Measurements from ENCODE around the gene SHCBP1.
"Not testable (repeated sequence)": the region's sequence is repeated elsewhere in the genome, so short reads cannot be mapped to it uniquely, and the experiment has no call there.

SHCBP1 gene

DNA sequence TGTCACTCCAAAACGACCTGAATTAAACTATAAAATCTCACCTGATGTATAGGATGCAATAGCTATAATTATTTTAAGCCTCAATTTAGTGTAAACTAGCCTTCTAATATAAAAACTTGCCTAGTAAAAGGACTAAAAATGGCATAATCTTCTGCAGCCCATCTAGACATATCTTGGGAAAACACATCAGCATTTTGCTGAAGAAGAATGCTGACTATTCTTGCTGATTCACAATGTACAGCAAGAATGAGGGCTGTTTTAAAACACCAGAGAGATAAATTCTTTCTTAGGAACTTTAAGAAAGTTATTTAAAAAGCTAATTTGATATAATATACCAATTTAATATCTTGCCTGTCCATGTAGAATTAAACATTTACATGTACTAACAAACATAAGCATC is 63.2 kb downstream of the SHCBP1 start:
- ChIA-PET CTCF (interaction anchor here (1.1 to 1.4 kb wide), 4 partner anchors 9 to 48 kb away, joined by 3 to 6 read pairs (median 5); no protein-coding TSS in a partner anchor), POLR2A (no interaction called here)
- TF ChIP-seq, protein P1, sequence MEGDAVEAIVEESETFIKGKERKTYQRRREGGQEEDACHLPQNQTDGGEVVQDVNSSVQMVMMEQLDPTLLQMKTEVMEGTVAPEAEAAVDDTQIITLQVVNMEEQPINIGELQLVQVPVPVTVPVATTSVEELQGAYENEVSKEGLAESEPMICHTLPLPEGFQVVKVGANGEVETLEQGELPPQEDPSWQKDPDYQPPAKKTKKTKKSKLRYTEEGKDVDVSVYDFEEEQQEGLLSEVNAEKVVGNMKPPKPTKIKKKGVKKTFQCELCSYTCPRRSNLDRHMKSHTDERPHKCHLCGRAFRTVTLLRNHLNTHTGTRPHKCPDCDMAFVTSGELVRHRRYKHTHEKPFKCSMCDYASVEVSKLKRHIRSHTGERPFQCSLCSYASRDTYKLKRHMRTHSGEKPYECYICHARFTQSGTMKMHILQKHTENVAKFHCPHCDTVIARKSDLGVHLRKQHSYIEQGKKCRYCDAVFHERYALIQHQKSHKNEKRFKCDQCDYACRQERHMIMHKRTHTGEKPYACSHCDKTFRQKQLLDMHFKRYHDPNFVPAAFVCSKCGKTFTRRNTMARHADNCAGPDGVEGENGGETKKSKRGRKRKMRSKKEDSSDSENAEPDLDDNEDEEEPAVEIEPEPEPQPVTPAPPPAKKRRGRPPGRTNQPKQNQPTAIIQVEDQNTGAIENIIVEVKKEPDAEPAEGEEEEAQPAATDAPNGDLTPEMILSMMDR (IDR thresholded peaks at IDR 0.05; ENCODE audit: control extremely low read depth, extremely low read depth, low read depth, missing control alignments), result no peak
- DNase-seq (ENCODE audit: extremely low spot score), result no peak

DNA sequence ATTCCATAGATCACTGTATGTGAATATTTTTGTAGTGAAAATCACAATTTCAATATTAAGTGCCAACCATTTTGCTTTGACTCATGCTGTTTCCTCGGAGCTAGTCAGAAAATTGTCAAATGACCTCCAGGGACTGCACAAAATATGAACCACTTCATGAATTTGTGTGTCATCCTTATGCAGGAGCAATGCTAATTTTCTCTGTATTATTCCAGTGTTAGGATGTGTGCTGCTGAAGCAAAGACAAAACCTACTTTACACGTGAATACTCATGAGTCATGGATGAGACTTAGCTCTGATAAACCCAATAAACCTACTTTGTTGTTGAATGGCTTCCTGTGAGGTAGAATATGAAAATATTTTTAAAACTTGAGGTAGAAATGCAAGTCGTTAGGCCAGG is 65.2 kb downstream of the SHCBP1 start:
- TF ChIP-seq, protein P1 (IDR thresholded peaks at IDR 0.05; ENCODE audit: control extremely low read depth, extremely low read depth, low read depth, missing control alignments), result no peak
- no peak for DNase-seq (ENCODE audit: extremely low spot score)
- POLR2A ChIA-PET, result no interaction called here
- CTCF ChIA-PET, result interaction anchor here (1.1 to 8.9 kb wide), 9 partner anchors 8 to 375 kb away, joined by 4 to 104 read pairs (median 7); partner anchors contain the start of gene SHCBP1

DNA sequence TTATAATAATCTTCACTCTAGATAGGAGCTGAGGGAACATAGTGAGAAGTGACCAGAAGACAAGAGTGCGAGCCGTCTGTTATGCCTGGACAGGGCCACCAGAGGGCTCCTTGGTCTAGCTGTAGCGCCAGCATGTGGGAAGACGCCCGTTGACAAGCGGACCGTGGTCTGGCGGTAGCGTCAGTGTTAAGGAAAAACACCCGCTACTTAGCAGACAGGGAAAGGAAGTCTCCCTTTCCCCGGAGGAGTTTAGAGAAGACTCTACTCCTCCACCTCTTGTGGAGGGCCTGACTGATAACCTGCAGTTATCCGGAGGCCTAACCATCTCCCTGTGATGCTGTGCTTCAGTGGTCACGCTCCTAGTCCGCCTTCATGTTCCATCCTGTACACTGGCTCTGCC is 66.7 kb downstream of the SHCBP1 start:
- TF ChIP-seq, protein P1 (IDR thresholded peaks at IDR 0.05; ENCODE audit: control extremely low read depth, extremely low read depth, low read depth, missing control alignments), result peak; percentile 84
- CTCF ChIA-PET, result interaction anchor here (0.7 to 8.9 kb wide), 20 partner anchors 8 to 1611 kb away, joined by 3 to 104 read pairs (median 4); partner anchors contain the start of gene SHCBP1
- POLR2A ChIA-PET, result not testable (repeated sequence)
- peak; percentile 34 for DNase-seq (ENCODE audit: extremely low spot score)

DNA sequence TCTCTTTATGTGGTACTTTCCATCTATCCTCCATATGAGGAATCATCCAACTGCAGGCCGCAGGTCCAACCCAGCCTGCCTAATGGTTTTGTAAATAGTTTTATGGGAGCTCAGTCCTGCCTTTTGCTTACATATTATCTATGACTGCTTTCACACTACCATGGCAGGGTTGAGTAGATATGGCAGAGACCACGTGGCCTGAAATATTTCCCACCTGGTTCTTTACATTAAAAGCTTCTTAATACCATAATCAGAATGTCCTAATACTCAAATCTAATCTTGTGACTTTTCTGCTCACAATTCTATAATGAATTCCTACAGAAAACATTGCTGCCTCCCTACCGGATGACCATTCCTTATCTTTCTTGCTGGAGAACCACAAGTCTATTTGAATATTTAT is 71.7 kb downstream of the SHCBP1 start:
- CTCF ChIA-PET, result interaction anchor here (1.6 to 8.9 kb wide), 5 partner anchors 8 to 1615 kb away, joined by 4 to 104 read pairs (median 6); no protein-coding TSS in a partner anchor

More for the DNA sequence above, 71.7 kb downstream of the SHCBP1 start:
- TF ChIP-seq, protein P1 (IDR thresholded peaks at IDR 0.05; ENCODE audit: control extremely low read depth, extremely low read depth, low read depth, missing control alignments), result no peak
- no peak for DNase-seq (ENCODE audit: extremely low spot score)
- POLR2A ChIA-PET, result no interaction called here
